ENCODE results near the gene IQSEC3.
"Not testable (repeated sequence)": the region's sequence is repeated elsewhere in the genome, so short reads cannot be mapped to it uniquely, and the experiment has no call there.

GRCh38 chr12:52902-53734 is 13.4 kb upstream of the IQSEC3 start:
- TF ChIP-seq CTCF (conservative IDR thresholded peaks at IDR 0.05; ENCODE audit: low read length); EZH2phosphoT487 (IDR thresholded peaks at IDR 0.05; ENCODE audit: borderline replicate concordance): not testable (repeated sequence)

Data from Loucy (cell line).